ENCODE data around the gene C6orf141. TPM values are rescaled to one million over a fixed set of nuclear protein-coding genes. Genes with fewer than 3 reads are reported as not detected.

Gene C6orf141
- polyA plus RNA-seq = not detected

DNA sequence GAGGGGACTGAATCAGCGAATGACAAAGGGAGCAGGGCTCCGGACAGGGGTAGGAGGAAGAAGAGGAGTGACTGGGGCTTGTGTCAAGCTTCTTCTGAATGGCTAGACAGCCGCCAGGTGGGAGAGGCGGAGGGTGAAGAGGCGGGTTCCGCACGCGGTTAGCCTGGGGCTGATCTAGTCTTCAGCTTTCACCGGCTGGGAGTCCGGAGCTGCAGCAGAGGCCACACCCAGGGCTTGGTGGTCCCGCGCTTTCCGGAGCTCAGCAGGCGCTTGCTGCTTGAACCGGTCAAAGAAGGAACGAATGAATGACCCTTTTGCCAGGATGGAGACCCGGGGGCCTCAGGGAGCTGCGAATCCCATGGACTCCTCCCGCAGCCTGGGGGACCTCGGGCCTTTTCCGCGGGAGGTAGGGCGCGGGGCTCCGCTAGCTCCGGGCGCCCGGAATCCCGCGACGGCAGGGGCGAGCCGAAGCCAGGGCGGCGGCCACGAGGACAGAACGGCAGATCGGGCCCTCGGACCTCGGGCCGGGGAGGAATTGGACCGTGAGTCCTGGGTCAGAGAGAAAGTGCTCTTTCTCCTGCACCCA, at the start of gene C6orf141:
C6orf141 (plus strand) TSS at position 177 of the 586 bp plus-strand sequence; CDS start at position 302, 125 bp downstream.
- H3K36me3 Mint-ChIP-seq = no peaks in the 10 kb centered on the region
- H3K4me1 Mint-ChIP-seq = peaks cover 14 to 23% of the 10 kb centered on the region in 2 donors
- peaks cover 0 to 9% (median under 1%) of the 10 kb centered on the region in 6 donors for H3K9me3 Mint-ChIP-seq
- peak within 1 kb of the TSS; percentile 55 to 80 (median 71) for H3K4me3 Mint-ChIP-seq
- no peak for DNase-seq
- peaks cover 12 to 16% (median 14%) of the 10 kb centered on the region in 3 donors for H3K27me3 Mint-ChIP-seq (ENCODE audit: low read depth in 3 of 3)
- H3K27ac Mint-ChIP-seq = no peak within 1 kb of the TSS

DNA sequence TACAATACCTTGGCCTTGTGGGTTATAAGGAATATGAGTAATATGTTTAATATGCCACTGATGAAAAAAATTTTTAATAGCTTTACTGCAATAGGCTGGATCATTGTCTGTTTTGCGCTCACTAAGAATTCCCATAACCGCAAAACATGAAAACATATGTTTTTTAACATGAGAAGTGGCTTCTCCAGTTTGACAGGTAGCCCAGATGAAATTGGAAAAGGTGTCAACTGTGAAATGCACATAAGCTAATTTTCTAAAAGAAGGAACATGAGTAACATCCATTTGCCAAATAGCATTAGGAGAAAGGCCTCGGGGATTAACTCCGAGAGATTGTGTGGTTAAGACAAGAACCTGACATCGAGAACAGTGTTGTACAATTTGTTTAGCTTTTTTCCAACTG, 45.8 kb upstream of the C6orf141 start:
- H3K27ac Mint-ChIP-seq = no peak overlapping the region
- H3K4me3 Mint-ChIP-seq = no peak overlapping the region
- H3K36me3 Mint-ChIP-seq = no peaks in the 10 kb centered on the region
- H3K4me1 Mint-ChIP-seq = no peaks in the 10 kb centered on the region
- peaks cover 1 to 2% (median 1%) of the 10 kb centered on the region in 3 donors for H3K27me3 Mint-ChIP-seq (ENCODE audit: low read depth in 3 of 3)
- no peak for DNase-seq
- peaks cover 0 to 15% (median 4%) of the 10 kb centered on the region in 6 donors for H3K9me3 Mint-ChIP-seq

GRCh38 chr6:49506569-49507111, 43.8 kb upstream of the C6orf141 start:
- no peaks in the 10 kb centered on the region for H3K4me1 Mint-ChIP-seq
- no peak overlapping the region for H3K27ac Mint-ChIP-seq
- no peaks in the 10 kb centered on the region for H3K36me3 Mint-ChIP-seq
- H3K4me3 Mint-ChIP-seq = no peak overlapping the region
- peaks cover 0 to 15% (median 4%) of the 10 kb centered on the region in 6 donors for H3K9me3 Mint-ChIP-seq
- DNase-seq = no peak
- peaks cover 1 to 6% (median 1%) of the 10 kb centered on the region in 3 donors for H3K27me3 Mint-ChIP-seq (ENCODE audit: low read depth in 3 of 3)

GRCh38 chr6:49509342-49509741, 41.1 kb upstream of the C6orf141 start:
- DNase-seq = no peak
- Mint-ChIP-seq H3K27ac (no peak overlapping the region), H3K36me3 (no peaks in the 10 kb centered on the region), H3K4me3 (no peak overlapping the region), H3K4me1 (no peaks in the 10 kb centered on the region), H3K9me3 (peaks cover 0 to 15% (median 2%) of the 10 kb centered on the region in 6 donors), H3K27me3 (ENCODE audit: low read depth in 3 of 3) (peaks cover 0 to 8% (median 0%) of the 10 kb centered on the region in 3 donors)

DNA sequence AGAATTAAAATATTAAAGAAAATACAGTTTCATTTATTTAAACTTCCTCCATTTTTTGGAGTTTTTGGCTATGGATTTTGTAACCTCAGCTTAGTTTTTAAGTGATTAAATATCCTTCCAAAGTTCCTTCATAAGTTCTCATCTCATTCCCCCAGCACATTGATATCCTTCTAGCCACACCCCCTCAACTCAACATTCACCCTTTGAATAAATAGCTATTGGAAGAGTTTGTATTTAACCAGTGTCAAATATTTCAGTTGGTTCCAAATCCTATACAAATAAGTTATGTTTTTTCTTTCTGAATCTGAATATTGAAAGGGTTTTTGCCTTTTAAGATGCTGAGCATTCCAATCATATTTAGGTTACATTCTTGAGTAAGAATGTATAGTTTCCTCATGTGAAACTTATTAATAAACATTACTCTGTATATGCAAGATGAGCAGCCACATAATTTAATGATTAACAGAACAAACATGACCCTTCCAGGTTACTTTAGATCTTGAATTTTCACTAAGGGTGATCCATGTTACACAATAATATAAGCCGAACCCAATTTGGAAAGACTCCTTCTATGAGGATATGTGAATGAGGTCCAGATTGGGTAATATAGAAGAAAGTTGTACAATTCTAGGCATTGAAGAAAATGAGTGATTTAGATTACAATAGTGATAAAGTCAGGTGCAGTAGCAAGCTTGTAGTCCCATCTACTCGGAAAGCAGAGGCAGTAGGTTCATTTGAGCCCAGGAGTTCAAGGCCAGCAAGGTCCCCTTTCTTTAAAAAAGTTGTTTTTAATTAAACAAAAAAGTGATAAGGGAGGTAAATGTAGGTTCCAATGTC, 37.1 kb upstream of the C6orf141 start:
- no peak overlapping the region for H3K4me3 Mint-ChIP-seq
- no peaks in the 10 kb centered on the region for H3K36me3 Mint-ChIP-seq
- H3K27me3 Mint-ChIP-seq (ENCODE audit: low read depth in 3 of 3) = peaks cover 0 to 6% (median 0%) of the 10 kb centered on the region in 3 donors
- no peak overlapping the region for H3K27ac Mint-ChIP-seq
- H3K4me1 Mint-ChIP-seq = no peaks in the 10 kb centered on the region
- H3K9me3 Mint-ChIP-seq = peaks cover 0 to 2% (median 0%) of the 10 kb centered on the region in 6 donors
- DNase-seq = no peak

DNA sequence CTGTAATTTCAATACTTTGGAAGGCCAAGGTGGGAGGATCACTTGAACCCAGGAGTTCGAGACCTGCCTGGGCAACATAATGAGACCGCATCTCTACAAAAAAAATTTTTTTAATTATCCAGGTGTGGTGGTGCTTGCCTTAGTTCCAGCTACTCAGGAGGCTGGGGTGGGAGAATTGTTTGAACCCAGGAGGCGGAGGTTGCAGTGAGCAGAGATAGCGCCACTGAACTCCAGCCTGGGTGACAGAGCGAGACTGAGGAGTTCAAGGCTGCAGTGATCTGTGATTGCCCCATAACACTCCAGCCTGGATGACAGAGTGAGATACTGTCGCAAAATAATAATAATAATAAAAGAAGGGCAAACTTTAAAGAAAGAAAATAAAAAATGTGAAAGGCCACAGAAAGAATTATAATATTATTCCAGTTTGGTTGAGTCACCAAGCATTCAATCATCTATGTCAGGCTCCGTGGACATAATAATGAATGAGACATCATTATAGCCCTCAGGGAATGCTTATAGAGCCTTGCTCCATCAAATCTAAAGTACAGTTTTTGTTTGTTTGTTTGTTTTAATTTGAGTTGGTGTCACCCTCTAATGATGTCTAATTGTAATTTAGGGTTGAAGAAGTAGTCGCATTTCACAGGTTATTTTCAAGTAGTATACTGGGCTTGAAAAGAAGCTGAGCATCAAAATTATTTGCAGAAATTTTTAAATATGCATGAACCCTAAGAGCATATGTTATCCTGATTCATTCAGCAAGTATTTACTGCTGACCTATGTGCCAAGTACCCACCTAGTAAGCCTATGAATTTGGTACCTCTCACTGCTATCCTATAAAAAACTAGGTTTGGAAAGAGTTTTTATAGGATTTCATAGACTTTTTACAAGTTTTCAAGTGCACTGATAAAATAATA, 35.6 kb upstream of the C6orf141 start:
- DNase-seq = no peak
- H3K36me3 Mint-ChIP-seq = no peaks in the 10 kb centered on the region
- no peak overlapping the region for H3K27ac Mint-ChIP-seq
- H3K4me1 Mint-ChIP-seq = no peaks in the 10 kb centered on the region
- no peak overlapping the region for H3K4me3 Mint-ChIP-seq
- H3K27me3 Mint-ChIP-seq (ENCODE audit: low read depth in 3 of 3) = peaks cover 0 to 6% (median 0%) of the 10 kb centered on the region in 3 donors
- H3K9me3 Mint-ChIP-seq = peaks cover 0 to 2% (median 0%) of the 10 kb centered on the region in 6 donors

DNA sequence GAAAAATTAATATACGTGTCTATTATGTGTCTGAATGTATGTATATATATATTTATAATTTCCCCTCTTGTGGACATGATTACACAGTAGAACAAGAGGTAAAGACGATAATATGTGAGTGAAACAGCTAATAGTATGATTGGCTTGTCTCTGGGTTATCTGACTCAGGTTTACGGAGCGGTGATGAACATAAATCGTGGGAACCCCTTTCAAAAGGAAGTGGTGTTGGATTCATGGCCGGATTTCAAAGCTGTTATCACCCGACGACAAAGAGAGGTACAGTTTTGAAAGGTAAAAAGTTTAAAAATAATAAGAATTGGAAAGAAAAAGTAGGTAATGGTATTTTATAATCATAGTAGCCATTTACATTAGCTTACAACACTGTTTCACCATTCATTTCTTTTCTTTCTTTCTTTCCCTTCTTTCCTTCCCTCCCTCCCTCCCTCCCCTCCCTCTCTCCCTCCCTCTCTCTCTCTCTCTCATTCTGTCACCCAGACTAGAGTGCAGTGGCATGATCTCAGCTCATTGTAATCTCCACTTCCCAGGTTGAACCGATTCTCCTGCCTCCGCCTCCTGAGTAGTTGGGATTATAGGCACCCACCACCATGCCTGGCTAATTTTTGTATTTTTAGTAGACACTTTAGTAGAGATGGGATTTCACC, 34.9 kb upstream of the C6orf141 start:
- H3K4me3 Mint-ChIP-seq = no peak overlapping the region
- H3K27ac Mint-ChIP-seq = no peak overlapping the region
- H3K9me3 Mint-ChIP-seq = peaks cover 0 to 2% (median 0%) of the 10 kb centered on the region in 6 donors
- no peak for DNase-seq
- H3K36me3 Mint-ChIP-seq = no peaks in the 10 kb centered on the region
- peaks cover 0 to 8% (median 0%) of the 10 kb centered on the region in 3 donors for H3K27me3 Mint-ChIP-seq (ENCODE audit: low read depth in 3 of 3)
- H3K4me1 Mint-ChIP-seq = no peaks in the 10 kb centered on the region

- no peaks in the 10 kb centered on the region for H3K36me3 Mint-ChIP-seq
- no peak overlapping the region for H3K4me3 Mint-ChIP-seq
- H3K9me3 Mint-ChIP-seq = peaks cover 0 to 2% (median 0%) of the 10 kb centered on the region in 6 donors
- DNase-seq = no peak
- no peaks in the 10 kb centered on the region for H3K4me1 Mint-ChIP-seq
- H3K27me3 Mint-ChIP-seq (ENCODE audit: low read depth in 3 of 3) = peaks cover 0 to 7% (median 0%) of the 10 kb centered on the region in 3 donors
- H3K27ac Mint-ChIP-seq = no peak overlapping the region
Observed at GRCh38 chr6:49516147-49516505, 34.3 kb upstream of the C6orf141 start.

GRCh38 chr6:49517919-49518318, 32.5 kb upstream of the C6orf141 start:
- H3K4me3 Mint-ChIP-seq = no peak overlapping the region
- no peaks in the 10 kb centered on the region for H3K36me3 Mint-ChIP-seq
- H3K27ac Mint-ChIP-seq = no peak overlapping the region
- H3K9me3 Mint-ChIP-seq = peaks cover 0 to 2% (median 0%) of the 10 kb centered on the region in 6 donors
- no peaks in the 10 kb centered on the region for H3K4me1 Mint-ChIP-seq
- no peak for DNase-seq
- peaks cover 0 to 4% (median 0%) of the 10 kb centered on the region in 3 donors for H3K27me3 Mint-ChIP-seq (ENCODE audit: low read depth in 3 of 3)

DNA sequence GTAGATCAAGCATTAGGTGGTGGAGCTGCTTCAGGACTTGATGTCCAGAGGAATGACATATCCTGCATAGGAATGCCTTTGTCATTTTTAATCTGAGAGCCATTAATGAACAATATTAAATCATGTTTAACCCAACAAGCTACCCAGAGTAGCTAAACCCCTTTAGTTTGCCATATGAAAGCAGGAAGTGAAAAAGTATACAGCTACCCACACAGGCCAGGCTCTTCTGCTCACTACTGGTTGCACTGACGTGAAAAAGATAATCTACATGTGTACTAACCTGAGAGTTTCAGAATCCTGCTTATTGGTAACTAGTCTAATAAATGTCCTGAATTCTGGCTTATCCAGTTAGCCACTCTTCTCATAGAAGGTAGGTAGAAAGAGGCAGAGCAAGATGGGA, 30.8 kb upstream of the C6orf141 start:
- Mint-ChIP-seq H3K27ac (no peak overlapping the region), H3K4me1 (no peaks in the 10 kb centered on the region), H3K4me3 (no peak overlapping the region), H3K27me3 (ENCODE audit: low read depth in 3 of 3) (peaks cover 0 to 2% (median 0%) of the 10 kb centered on the region in 3 donors), H3K9me3 (peaks cover 0 to 2% (median 0%) of the 10 kb centered on the region in 6 donors), H3K36me3 (no peaks in the 10 kb centered on the region)
- no peak for DNase-seq

- Mint-ChIP-seq H3K4me1 (no peaks in the 10 kb centered on the region), H3K9me3 (no peaks in the 10 kb centered on the region), H3K27me3 (ENCODE audit: low read depth in 3 of 3) (peaks cover 0 to 2% (median 0%) of the 10 kb centered on the region in 3 donors), H3K36me3 (no peaks in the 10 kb centered on the region), H3K27ac (no peak overlapping the region), H3K4me3 (no peak overlapping the region)
- DNase-seq = no peak
Observed at GRCh38 chr6:49522710-49523593, 27.5 kb upstream of the C6orf141 start.

DNA sequence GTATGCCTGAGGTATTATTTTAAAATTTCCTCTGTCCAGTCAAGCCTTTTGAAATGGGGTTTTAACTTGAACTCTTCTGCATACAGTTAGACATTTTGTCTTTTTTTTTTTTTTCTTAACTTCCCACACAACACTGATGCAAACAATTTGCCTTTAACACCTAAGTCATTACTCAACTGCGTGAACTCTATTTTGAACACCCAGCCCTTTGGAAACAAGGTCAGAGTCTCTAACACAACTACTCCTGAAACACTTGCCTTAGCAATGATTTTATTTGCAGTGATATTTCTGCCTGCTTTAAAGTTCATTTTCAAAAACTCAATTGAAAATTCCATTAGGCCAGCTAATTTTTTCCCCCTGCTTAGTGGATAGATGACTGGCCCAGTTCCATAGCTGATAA, 26.6 kb upstream of the C6orf141 start:
- no peaks in the 10 kb centered on the region for H3K36me3 Mint-ChIP-seq
- no peak for DNase-seq

More for the DNA sequence above, 26.6 kb upstream of the C6orf141 start:
- no peak overlapping the region for H3K27ac Mint-ChIP-seq
- no peak overlapping the region for H3K4me3 Mint-ChIP-seq
- peaks cover 0 to 2% (median 0%) of the 10 kb centered on the region in 3 donors for H3K27me3 Mint-ChIP-seq (ENCODE audit: low read depth in 3 of 3)
- peaks cover 0 to under 1% (median 0%) of the 10 kb centered on the region in 6 donors for H3K9me3 Mint-ChIP-seq
- no peaks in the 10 kb centered on the region for H3K4me1 Mint-ChIP-seq
